Activated CD8-positive, alpha-beta T cell treated with anti-CD3 and anti-CD28 coated beads, Interleukin-2, amount 10 ng/mL, durations not matched to agents 7 days and 5 days (primary cell): ENCODE results near the gene ELK4. TPM values are rescaled to one million over a fixed set of nuclear protein-coding genes. Genes with fewer than 3 reads are reported as not detected.

ENCODE experiments used
- ATAC-seq: fragments of 150-1000 bp; cut with Tn5 transposase; one replicate; pipeline ENCODE4 v1.10.0; 2021; ENCODE audit warnings: moderate library complexity
- CTCF ChIA-PET: fragments of 350-600 bp; sonication (Branson Sonifier 250); formaldehyde crosslinking; loops from one replicate; lab custom pipeline; 2021; ENCODE audit warnings: antibody characterized with exemption; lab: Charles Lee
- POLR2A ChIA-PET: fragments of 350-600 bp; sonication (Branson Sonifier 250); formaldehyde crosslinking; loops from one replicate; lab custom pipeline; 2021; ENCODE audit warnings: antibody characterized with exemption; lab: Charles Lee
- DNase-seq: peaks from one replicate; pipeline ENCODE4 v3.0.0-alpha.2; 2020
- H3K27ac Mint-ChIP-seq: one replicate; pipeline ENCODE4 v1.8.0; 2021; ENCODE audit warnings: mild to moderate bottlenecking, mixed read lengths
- H3K27me3 Mint-ChIP-seq: one replicate; pipeline ENCODE4 v1.8.0; 2021; ENCODE audit warnings: low read depth, mixed read lengths
- H3K36me3 Mint-ChIP-seq: one replicate; pipeline ENCODE4 v1.8.0; 2021; ENCODE audit warnings: low read depth, mixed read lengths
- H3K4me1 Mint-ChIP-seq: one replicate; pipeline ENCODE4 v1.8.0; 2021; ENCODE audit warnings: low read depth, mixed read lengths
- H3K4me3 Mint-ChIP-seq: one replicate; pipeline ENCODE4 v1.8.0; 2021; ENCODE audit warnings: mild to moderate bottlenecking, mixed read lengths
- H3K9me3 Mint-ChIP-seq: one replicate; pipeline ENCODE4 v1.8.0; 2022; ENCODE audit warnings: mixed read lengths; ENCODE audit not compliant: insufficient read depth
- total RNA-seq, 2 experiments: library from RNA; stranded (reverse); gene quantifications; one replicate each; pipeline ENCODE4 v1.2.3, GENCODE V29; 2021

Gene ELK4
- total RNA-seq, 2 experiments from 2014 or later: 95.2 to 97.5 TPM

GRCh38 chr1:205626216-205626615 is 5.6 kb downstream of the ELK4 start:
- Mint-ChIP-seq H3K4me1 (peaks cover 57% of the 10 kb centered on the region), H3K27ac (peak overlapping the region; percentile 69), H3K27me3 (no peaks in the 10 kb centered on the region), H3K36me3 (peaks cover 63% of the 10 kb centered on the region), H3K9me3 (no peaks in the 10 kb centered on the region), H3K4me3 (peak overlapping the region; percentile 32)
- DNase-seq: no peak
- no peak for ATAC-seq
- POLR2A ChIA-PET: no interaction called here
- CTCF ChIA-PET: interaction anchor here (1.2 to 1.3 kb wide), 3 partner anchors 25 to 35 kb away, joined by 4 to 6 read pairs (median 6); no protein-coding TSS in a partner anchor

- peaks cover 49% of the 10 kb centered on the region for H3K4me1 Mint-ChIP-seq
- peak overlapping the region; percentile 34 for H3K27ac Mint-ChIP-seq
- no peak for DNase-seq
- peaks cover 71% of the 10 kb centered on the region for H3K36me3 Mint-ChIP-seq
- CTCF ChIA-PET: interaction anchor here (0.8 to 2.2 kb wide), 6 partner anchors 9 to 35 kb away, joined by 3 to 7 read pairs (median 4); partner anchors contain the start of gene ELK4
- H3K27me3 Mint-ChIP-seq: no peaks in the 10 kb centered on the region
- H3K9me3 Mint-ChIP-seq: no peaks in the 10 kb centered on the region
- no peak overlapping the region for H3K4me3 Mint-ChIP-seq
- POLR2A ChIA-PET: interaction anchor here (0.6 to 1.1 kb wide), 2 partner anchors 9 to 30 kb away, joined by 3 read pairs; no protein-coding TSS in a partner anchor
- no peak for ATAC-seq
These were observed 8.2 kb downstream of the ELK4 start for GRCh38 chr1:205623646-205624045.

GRCh38 chr1:205620269-205620668 is 11.5 kb downstream of the ELK4 start:
- POLR2A ChIA-PET: interaction anchor here (2.2 kb wide), 1 partner anchor 10 kb away, joined by 6 read pairs; no protein-coding TSS in a partner anchor
- Mint-ChIP-seq H3K9me3 (no peaks in the 10 kb centered on the region), H3K27me3 (no peaks in the 10 kb centered on the region), H3K4me1 (peaks cover 22% of the 10 kb centered on the region), H3K4me3 (no peak overlapping the region), H3K27ac (no peak overlapping the region), H3K36me3 (peaks cover 68% of the 10 kb centered on the region)
- CTCF ChIA-PET: interaction anchor here (1.0 to 1.4 kb wide), 3 partner anchors 12 to 28 kb away, joined by 3 read pairs; partner anchors contain the start of gene ELK4
- DNase-seq (no peak), ATAC-seq (no peak)

- ATAC-seq: no peak
- no peak for DNase-seq
- Mint-ChIP-seq H3K27me3 (no peaks in the 10 kb centered on the region), H3K9me3 (no peaks in the 10 kb centered on the region), H3K4me1 (peaks cover 16% of the 10 kb centered on the region), H3K27ac (no peak overlapping the region), H3K4me3 (no peak overlapping the region), H3K36me3 (peaks cover 67% of the 10 kb centered on the region)
- ChIA-PET CTCF (interaction anchor here (1.1 kb wide), 1 partner anchor 27 kb away, joined by 3 read pairs; no protein-coding TSS in a partner anchor), POLR2A (interaction anchor here (2.2 kb wide), 1 partner anchor 11 kb away, joined by 6 read pairs; no protein-coding TSS in a partner anchor)
These were observed 12.4 kb downstream of the ELK4 start for GRCh38 chr1:205619376-205619775.

GRCh38 chr1:205616563-205617293 is 15.1 kb downstream of the ELK4 start:
- peaks cover 64% of the 10 kb centered on the region for H3K36me3 Mint-ChIP-seq

GRCh38 chr1:205615789-205616188 is 16.0 kb downstream of the ELK4 start:
- Mint-ChIP-seq H3K4me3 (no peak overlapping the region), H3K4me1 (peaks cover 30% of the 10 kb centered on the region), H3K36me3 (peaks cover 68% of the 10 kb centered on the region), H3K9me3 (no peaks in the 10 kb centered on the region), H3K27me3 (no peaks in the 10 kb centered on the region), H3K27ac (no peak overlapping the region)
- CTCF ChIA-PET: interaction anchor here (0.6 to 1.0 kb wide), 3 partner anchors 22 to 128 kb away, joined by 3 to 4 read pairs (median 3); no protein-coding TSS in a partner anchor
- ATAC-seq (no peak), DNase-seq (no peak)
- POLR2A ChIA-PET: interaction anchor here (0.6 kb wide), 1 partner anchor 83 kb away, joined by 3 read pairs; no protein-coding TSS in a partner anchor

More at GRCh38 chr1:205616563-205617293, 15.1 kb downstream of the ELK4 start:
- POLR2A ChIA-PET: interaction anchor here (0.6 kb wide), 1 partner anchor 84 kb away, joined by 3 read pairs; no protein-coding TSS in a partner anchor
- CTCF ChIA-PET: interaction anchor here (0.6 kb wide), 1 partner anchor 129 kb away, joined by 3 read pairs; no protein-coding TSS in a partner anchor
- Mint-ChIP-seq H3K4me3 (no peak overlapping the region), H3K27ac (no peak overlapping the region), H3K9me3 (no peaks in the 10 kb centered on the region), H3K27me3 (no peaks in the 10 kb centered on the region), H3K4me1 (peaks cover 22% of the 10 kb centered on the region)
- ATAC-seq (no peak), DNase-seq (no peak)

- DNase-seq (no peak), ATAC-seq (no peak)
- Mint-ChIP-seq H3K9me3 (no peaks in the 10 kb centered on the region), H3K4me3 (no peak overlapping the region), H3K36me3 (peaks cover 64% of the 10 kb centered on the region), H3K4me1 (peaks cover 30% of the 10 kb centered on the region), H3K27ac (peak overlapping the region; percentile 50), H3K27me3 (no peaks in the 10 kb centered on the region)
- ChIA-PET CTCF (interaction anchor here (1.2 to 3.0 kb wide), 5 partner anchors 13 to 45 kb away, joined by 3 to 10 read pairs (median 5); partner anchors contain the start of gene ELK4), POLR2A (interaction anchor here (0.7 to 1.5 kb wide), 2 partner anchors 17 to 39 kb away, joined by 3 to 8 read pairs; no protein-coding TSS in a partner anchor)
These were observed 17.9 kb downstream of the ELK4 start for GRCh38 chr1:205613854-205614412.

- ATAC-seq (no peak), DNase-seq (no peak)
- Mint-ChIP-seq H3K4me1 (peaks cover 32% of the 10 kb centered on the region), H3K4me3 (no peak overlapping the region), H3K36me3 (peaks cover 69% of the 10 kb centered on the region), H3K9me3 (no peaks in the 10 kb centered on the region), H3K27me3 (no peaks in the 10 kb centered on the region), H3K27ac (no peak overlapping the region)
- ChIA-PET CTCF (interaction anchor here (0.6 to 3.0 kb wide), 6 partner anchors 18 to 84 kb away, joined by 3 to 10 read pairs (median 4); no protein-coding TSS in a partner anchor), POLR2A (interaction anchor here (0.6 to 1.5 kb wide), 2 partner anchors 16 to 18 kb away, joined by 3 to 8 read pairs; no protein-coding TSS in a partner anchor)
These were observed 19.3 kb downstream of the ELK4 start for GRCh38 chr1:205612556-205612955.

GRCh38 chr1:205612104-205612503 is 19.7 kb downstream of the ELK4 start:
- Mint-ChIP-seq H3K27me3 (no peaks in the 10 kb centered on the region), H3K9me3 (no peaks in the 10 kb centered on the region), H3K4me3 (no peak overlapping the region), H3K36me3 (peaks cover 73% of the 10 kb centered on the region), H3K4me1 (peaks cover 32% of the 10 kb centered on the region), H3K27ac (no peak overlapping the region)
- ATAC-seq: no peak
- no peak for DNase-seq
- ChIA-PET POLR2A (no interaction called here), CTCF (interaction anchor here (0.9 to 3.0 kb wide), 6 partner anchors 12 to 83 kb away, joined by 3 to 10 read pairs (median 4); no protein-coding TSS in a partner anchor)

- ChIA-PET CTCF (interaction anchor here (0.9 to 1.5 kb wide), 2 partner anchors 11 to 19 kb away, joined by 3 to 4 read pairs; no protein-coding TSS in a partner anchor), POLR2A (no interaction called here)
- no peak for ATAC-seq
- Mint-ChIP-seq H3K27ac (peak overlapping the region; percentile 66), H3K4me1 (peaks cover 34% of the 10 kb centered on the region), H3K4me3 (no peak overlapping the region), H3K36me3 (peaks cover 68% of the 10 kb centered on the region), H3K9me3 (no peaks in the 10 kb centered on the region), H3K27me3 (no peaks in the 10 kb centered on the region)
- no peak for DNase-seq
These were observed 20.8 kb downstream of the ELK4 start for GRCh38 chr1:205610901-205611466.

GRCh38 chr1:205610036-205610435 is 21.8 kb downstream of the ELK4 start:
- peaks cover 34% of the 10 kb centered on the region for H3K4me1 Mint-ChIP-seq
- no peaks in the 10 kb centered on the region for H3K9me3 Mint-ChIP-seq
- ATAC-seq: no peak
- H3K27me3 Mint-ChIP-seq: no peaks in the 10 kb centered on the region
- POLR2A ChIA-PET: no interaction called here
- no peak overlapping the region for H3K4me3 Mint-ChIP-seq
- peaks cover 64% of the 10 kb centered on the region for H3K36me3 Mint-ChIP-seq
- CTCF ChIA-PET: interaction anchor here (2.4 kb wide), 1 partner anchor 19 kb away, joined by 22 read pairs; no protein-coding TSS in a partner anchor
- DNase-seq: peak; percentile 6
- H3K27ac Mint-ChIP-seq: no peak overlapping the region
